ES-I3 (cell line): ENCODE results near the gene HKDC1.

ENCODE experiments used
- H3K36me3 ChIP-seq: 2 replicates; pipeline ENCODE4 v1.6.1; 2013; ENCODE audit warnings: mild to moderate bottlenecking, low read length, control low read depth, moderate library complexity; ENCODE audit not compliant: insufficient read depth
- H3K4me1 ChIP-seq: 2 replicates; pipeline ENCODE4 v1.6.1; 2013; ENCODE audit warnings: mild to moderate bottlenecking, control low read depth, low read length; ENCODE audit not compliant: insufficient read depth
- H3K9ac ChIP-seq: 2 replicates; pipeline ENCODE4 v1.6.1; 2013; ENCODE audit warnings: low read depth, mild to moderate bottlenecking, low read length, moderate library complexity
- H3K9me3 ChIP-seq: 2 replicates; pipeline ENCODE4 v1.6.1; 2013; ENCODE audit warnings: mild to moderate bottlenecking, low read length, moderate library complexity; ENCODE audit not compliant: control insufficient read depth, insufficient read depth

The HKDC1 gene

DNA sequence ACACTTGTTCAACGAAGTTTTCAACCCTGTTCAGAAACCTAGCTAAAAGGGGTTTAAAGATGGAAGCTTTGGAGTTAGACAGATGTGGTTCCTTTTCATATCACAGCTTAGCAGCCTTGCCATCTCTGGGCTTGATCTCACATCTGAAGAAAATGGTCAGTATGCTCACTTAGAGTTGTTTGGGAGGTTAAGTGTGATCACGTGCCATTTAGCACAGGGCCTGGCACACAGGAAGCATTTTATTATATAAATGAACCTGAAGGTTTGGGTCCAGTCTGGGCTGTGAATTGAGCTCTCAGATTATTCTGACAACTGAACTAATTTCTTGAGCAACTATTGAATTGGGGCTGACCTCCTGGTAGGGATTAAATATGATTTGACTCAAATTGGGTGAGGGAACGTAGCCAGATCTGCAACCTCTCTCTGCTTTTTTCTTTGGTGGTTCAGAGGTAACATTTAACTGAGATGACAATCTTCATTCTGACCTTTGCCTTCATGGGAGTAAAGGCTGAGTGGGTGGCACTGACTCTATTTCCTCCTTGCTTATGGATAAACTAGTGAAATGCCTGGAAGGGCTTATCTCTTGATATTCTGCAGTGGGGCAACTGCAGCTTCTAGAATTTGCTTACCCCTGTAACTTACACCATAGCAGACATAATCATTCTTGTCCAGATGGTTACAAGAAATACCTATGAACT is 10.2 kb upstream of the HKDC1 start:
- Histone ChIP-seq H3K9me3 (no peaks in the 10 kb centered on the region), H3K36me3 (peaks cover 12% of the 10 kb centered on the region), H3K9ac (no peak overlapping the region), H3K4me1 (peaks cover 8% of the 10 kb centered on the region; the same call in 1 of the 2 replicates)

DNA sequence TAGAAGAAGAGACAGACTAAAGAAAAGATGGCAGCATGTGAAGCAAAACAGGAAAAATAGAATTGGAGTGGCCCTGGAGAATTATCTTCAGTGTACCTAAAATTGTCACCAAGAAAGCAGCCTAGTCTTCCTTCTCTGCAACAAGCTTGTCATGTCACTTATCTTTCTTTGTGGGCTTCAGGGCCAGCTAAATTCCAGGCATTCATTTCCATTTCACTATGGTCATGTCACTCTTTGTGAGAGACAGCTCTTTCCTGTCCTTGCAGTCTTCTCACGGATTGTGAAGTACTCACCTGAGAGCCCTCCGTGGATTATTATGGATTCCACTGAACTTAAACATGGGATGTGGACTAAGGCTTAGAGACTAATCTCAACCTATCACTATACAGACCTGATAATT is 9.0 kb upstream of the HKDC1 start:
- H3K9me3 ChIP-seq, result no peaks in the 10 kb centered on the region
- peaks cover 8% of the 10 kb centered on the region; the same call in 1 of the 2 replicates for H3K4me1 ChIP-seq
- peaks cover 6% of the 10 kb centered on the region; the same call in 1 of the 2 replicates for H3K36me3 ChIP-seq
- no peak overlapping the region for H3K9ac ChIP-seq

DNA sequence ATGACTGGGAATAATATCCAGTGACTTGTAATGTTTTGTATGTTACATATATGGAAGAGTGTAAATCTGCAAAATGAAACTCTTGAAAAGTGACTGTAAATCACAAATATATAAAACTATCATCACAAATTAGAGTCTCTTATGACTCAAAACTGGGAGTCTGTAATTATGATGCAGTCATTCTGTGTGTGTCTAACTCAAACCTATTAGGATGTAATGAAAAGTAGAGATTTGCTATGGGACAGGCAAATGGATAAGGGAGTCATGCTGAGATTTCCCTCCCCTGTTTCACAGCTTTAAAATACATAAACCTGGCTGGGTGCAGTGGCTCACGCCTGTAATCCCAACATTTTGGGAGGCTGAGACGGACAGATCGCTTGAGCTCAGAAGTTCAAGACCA is 8.6 kb upstream of the HKDC1 start:
- Histone ChIP-seq H3K36me3 (peaks cover 4% of the 10 kb centered on the region; the same call in 1 of the 2 replicates), H3K9ac (no peak overlapping the region), H3K9me3 (no peaks in the 10 kb centered on the region), H3K4me1 (peaks cover 9% of the 10 kb centered on the region; the same call in 1 of the 2 replicates)

DNA sequence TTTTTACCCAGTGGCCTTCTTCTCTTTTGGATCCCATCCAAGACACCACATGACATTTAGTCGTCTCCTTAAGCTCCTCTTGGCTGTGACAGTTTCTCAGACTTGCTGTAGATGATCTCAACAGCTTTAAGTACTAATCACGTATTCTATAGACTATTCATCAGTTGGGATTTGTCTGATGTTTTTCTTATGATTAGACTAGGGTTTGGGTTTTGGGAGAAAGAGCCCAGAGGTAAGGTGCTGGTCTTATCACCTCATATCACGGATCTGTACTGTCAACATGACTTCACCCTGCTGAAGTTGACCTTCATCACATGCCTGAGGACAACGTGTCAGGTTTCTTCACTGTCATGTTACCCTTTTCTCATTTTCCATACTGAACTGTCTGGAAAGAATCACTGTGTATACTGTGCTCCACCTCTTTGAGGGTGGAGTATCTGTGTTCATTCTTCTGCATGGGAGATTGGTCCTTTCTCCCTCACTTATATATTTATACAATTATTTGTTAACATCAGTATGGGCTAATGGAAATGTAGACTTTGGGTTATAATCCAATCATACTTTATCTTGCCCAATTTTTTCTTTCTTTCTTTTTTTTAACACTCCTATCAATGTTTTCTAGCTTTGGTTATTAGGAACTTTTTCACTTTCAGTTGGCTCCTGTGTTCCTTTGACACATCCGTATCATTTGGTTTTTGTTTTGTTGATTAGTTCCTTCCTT is 6.4 kb upstream of the HKDC1 start:
- Histone ChIP-seq H3K9me3 (no peaks in the 10 kb centered on the region), H3K9ac (no peak overlapping the region), H3K36me3 (0 out of 2 replicates have a peak, but pooled peaks cover under 1% of the 10 kb centered on the region), H3K4me1 (peaks cover 16% of the 10 kb centered on the region; the same call in 1 of the 2 replicates)

DNA sequence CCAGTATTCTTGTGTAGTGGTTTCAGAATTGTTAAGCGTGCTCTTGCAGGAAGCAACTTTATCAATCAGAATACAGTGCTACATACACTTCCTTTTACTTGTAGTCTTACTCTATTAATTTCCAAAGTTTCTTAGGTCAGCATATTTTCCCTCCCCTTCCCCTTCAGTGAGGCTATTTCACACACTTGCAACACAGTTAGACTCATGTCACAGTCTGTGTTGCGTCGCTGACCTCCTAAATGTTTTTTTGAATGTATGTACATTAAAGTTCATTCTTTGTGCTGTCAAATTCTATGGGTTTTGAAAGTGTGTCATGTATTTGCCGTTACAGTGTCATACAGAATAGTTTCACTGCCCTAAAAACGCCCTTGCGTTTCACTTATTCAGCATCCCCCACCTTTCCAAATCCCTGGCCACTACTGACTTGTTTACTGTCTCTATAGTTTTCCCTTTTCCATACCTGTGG is 5.4 kb upstream of the HKDC1 start:
- no peaks in the 10 kb centered on the region for H3K36me3 ChIP-seq
- H3K9ac ChIP-seq, result no peak overlapping the region
- peaks cover 16% of the 10 kb centered on the region; the same call in 1 of the 2 replicates for H3K4me1 ChIP-seq
- H3K9me3 ChIP-seq, result no peaks in the 10 kb centered on the region

GRCh38 chr10:69215405-69216171 is 4.5 kb upstream of the HKDC1 start:
- no peaks in the 10 kb centered on the region for H3K9me3 ChIP-seq
- H3K9ac ChIP-seq, result no peak overlapping the region
- peaks cover 15% of the 10 kb centered on the region; the same call in 1 of the 2 replicates for H3K4me1 ChIP-seq
- no peaks in the 10 kb centered on the region for H3K36me3 ChIP-seq

GRCh38 chr10:69216577-69217118 is 3.5 kb upstream of the HKDC1 start:
- Histone ChIP-seq H3K36me3 (no peaks in the 10 kb centered on the region), H3K9me3 (no peaks in the 10 kb centered on the region), H3K4me1 (peaks cover 8% of the 10 kb centered on the region; the same call in 1 of the 2 replicates), H3K9ac (no peak overlapping the region)

DNA sequence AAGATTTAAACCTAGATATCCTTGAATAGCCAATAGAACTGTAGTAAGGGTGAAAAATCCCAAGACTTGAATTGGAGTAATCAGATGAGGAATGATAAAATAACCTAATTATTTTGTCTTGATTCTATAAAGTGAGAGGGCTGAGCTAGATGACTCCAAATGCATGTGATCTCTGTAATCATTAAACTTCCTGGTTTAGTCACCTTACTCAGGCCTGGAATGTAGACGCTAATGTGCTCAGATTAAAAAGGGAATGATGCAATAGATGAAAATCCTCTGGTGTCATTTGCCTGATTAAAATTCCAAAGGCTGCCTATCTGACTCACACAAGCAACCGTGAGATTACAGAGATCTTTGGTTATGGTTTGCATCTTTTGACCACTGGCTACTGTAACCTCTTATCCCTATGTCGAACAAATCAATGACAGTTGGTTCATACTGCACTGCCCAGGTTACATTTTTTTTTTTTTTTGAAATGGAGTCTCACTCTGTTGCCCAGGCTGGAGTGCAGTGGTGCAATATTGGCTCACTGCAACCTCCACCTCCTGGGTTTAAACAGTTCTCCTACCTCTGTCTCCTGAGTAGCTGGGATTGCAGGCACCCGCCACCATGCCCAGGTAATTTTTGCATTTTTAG is 2.9 kb upstream of the HKDC1 start:
- peaks cover 8% of the 10 kb centered on the region; the same call in 1 of the 2 replicates for H3K4me1 ChIP-seq
- no peak overlapping the region for H3K9ac ChIP-seq
- no peaks in the 10 kb centered on the region for H3K9me3 ChIP-seq
- H3K36me3 ChIP-seq, result no peaks in the 10 kb centered on the region

GRCh38 chr10:69218831-69219230 is 1.3 kb upstream of the HKDC1 start:
- no peaks in the 10 kb centered on the region for H3K36me3 ChIP-seq
- H3K4me1 ChIP-seq, result peaks cover 17% of the 10 kb centered on the region
- no peaks in the 10 kb centered on the region for H3K9me3 ChIP-seq
- no peak overlapping the region for H3K9ac ChIP-seq

DNA sequence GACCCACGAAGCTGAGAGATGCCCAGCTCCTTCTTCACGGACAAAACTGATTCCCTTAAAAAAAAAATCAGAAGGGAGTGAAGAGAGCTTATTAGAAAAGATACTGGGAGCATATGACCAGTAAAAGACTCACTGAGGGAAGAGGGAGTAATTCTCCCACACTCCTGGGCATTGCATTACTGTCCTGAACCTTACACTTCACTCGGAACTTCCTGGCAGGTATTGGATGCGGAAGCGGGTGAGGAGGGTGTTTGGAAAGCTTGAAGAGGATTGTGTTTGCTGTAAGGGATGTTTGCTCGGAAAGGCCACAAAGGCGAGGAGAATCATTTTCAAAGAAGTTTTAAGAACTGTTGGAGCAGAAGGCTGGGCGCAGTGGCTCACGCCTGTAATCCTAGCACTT is 375 bp downstream of the HKDC1 start:
- H3K4me1 ChIP-seq, result peaks cover 19% of the 10 kb centered on the region
- no peaks in the 10 kb centered on the region for H3K9me3 ChIP-seq
- no peaks in the 10 kb centered on the region for H3K36me3 ChIP-seq
- no peak overlapping the region for H3K9ac ChIP-seq

DNA sequence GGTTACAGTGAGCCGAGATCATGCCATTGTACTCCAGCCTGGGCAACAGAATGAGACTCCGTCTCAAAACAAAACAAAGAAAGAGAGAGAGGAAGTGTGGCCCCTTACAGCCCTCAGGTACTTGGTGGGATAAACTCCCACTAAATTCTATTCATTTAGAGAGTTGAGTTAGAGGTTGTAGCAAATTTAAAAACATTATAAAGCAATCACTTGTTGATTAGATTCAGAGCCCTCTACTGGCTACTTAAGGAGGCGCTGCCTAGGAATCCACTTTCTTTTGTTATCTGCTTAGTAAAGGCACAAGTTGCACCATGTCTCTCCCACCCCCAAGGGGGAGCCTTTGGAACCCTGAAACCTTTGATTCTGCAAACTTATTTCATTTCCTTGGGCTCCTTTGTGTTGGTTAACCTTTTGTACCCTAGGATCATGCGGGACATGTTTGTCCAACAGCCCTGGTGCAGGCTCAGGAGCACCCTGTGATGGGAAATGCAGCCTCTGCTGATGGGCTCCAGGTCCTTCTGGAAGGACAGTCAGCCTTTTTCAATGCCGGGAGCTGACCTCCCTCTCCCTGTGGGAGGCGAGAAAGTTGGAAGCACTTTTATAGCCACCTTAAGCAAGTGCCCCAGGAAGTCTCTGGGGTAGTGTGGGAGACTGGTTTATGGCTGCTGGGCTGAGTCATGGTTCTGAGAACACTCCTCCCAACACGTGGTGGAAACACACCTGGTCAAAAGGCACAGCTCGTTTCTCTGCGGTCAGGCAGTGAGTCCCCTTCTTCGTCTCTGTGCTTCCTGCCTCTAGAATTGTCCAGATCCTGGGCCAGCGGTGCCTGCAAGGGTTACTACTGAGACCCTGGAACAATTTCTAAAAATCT is 2.3 kb downstream of the HKDC1 start:
- H3K9ac ChIP-seq, result no peak overlapping the region
- H3K36me3 ChIP-seq, result no peaks in the 10 kb centered on the region
- H3K9me3 ChIP-seq, result no peaks in the 10 kb centered on the region
- peaks cover 14% of the 10 kb centered on the region for H3K4me1 ChIP-seq

DNA sequence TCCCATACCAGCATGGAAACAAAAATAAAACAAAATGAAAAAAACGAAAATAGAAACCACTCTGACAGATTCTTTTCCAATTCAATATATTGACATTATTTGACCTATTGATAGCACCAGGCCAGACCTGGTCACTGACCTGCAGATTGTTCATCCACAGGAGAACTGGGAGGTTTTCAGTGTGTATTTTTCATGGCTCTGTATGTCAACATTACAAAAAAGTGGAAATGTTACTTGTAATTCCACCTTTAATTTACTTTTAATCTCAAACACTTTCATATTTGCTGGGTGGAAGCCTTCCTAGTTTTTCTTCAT is 2.9 kb downstream of the HKDC1 start:
- peaks cover 13% of the 10 kb centered on the region for H3K4me1 ChIP-seq
- H3K9me3 ChIP-seq, result no peaks in the 10 kb centered on the region
- no peaks in the 10 kb centered on the region for H3K36me3 ChIP-seq
- H3K9ac ChIP-seq, result no peak overlapping the region
